Panc1 (cell line): Measurements from ENCODE around the gene CDC42BPA.

Experiments
- CTCF ChIP-seq: fragments of 450-650 bp; IDR thresholded peaks from 2 replicates; pipeline ENCODE4 v1.5.1; 2017; ENCODE audit warnings: mild to moderate bottlenecking
- TF ChIP-seq, protein P1 (sequence below), 2 experiments: IDR thresholded peaks; 2 replicates each; pipeline ENCODE4 v1.6.1; 2011 to 2012; ENCODE audit warnings: low read depth in 2 of 2, control low read depth in 1 of 2, low read length in 1 of 2, mild to moderate bottlenecking in 1 of 2, moderate library complexity in 1 of 2; ENCODE audit not compliant: insufficient read depth in 1 of 2

DNA sequence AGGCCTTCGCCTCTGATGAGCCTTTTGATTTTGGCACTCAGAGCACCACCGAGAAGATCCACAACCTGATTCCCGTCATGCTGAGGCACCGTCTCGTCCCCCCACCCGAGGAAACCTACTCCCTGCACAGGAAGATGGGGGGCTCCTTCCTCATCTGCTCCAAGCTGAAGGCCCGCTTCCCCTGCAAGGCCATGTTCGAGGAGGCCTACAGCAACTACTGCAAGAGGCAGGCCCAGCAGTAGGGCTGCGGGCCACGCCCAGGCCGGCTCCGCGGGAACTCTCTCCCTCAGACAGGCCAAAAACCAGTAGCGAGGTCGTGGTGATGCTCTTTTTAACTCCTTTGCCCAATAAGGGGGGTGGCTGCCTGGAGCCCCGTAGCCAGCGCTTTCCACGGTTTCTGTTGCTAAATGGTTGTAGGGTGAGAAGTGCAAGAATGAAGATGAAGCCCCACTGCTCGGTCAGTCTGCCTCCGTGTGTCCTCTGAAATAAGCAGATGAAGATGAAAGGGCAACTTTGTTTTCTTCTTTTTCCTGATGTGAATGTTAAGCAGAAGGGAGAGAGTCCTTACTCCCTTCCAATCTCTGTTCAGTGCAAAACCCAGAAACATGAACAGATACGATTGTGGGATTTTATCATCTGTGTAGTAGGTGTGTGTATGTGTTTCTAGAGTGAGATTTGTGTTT is 331.7 kb downstream of the CDC42BPA start:
- TF ChIP-seq CTCF: no peak
- TF ChIP-seq, protein P1, sequence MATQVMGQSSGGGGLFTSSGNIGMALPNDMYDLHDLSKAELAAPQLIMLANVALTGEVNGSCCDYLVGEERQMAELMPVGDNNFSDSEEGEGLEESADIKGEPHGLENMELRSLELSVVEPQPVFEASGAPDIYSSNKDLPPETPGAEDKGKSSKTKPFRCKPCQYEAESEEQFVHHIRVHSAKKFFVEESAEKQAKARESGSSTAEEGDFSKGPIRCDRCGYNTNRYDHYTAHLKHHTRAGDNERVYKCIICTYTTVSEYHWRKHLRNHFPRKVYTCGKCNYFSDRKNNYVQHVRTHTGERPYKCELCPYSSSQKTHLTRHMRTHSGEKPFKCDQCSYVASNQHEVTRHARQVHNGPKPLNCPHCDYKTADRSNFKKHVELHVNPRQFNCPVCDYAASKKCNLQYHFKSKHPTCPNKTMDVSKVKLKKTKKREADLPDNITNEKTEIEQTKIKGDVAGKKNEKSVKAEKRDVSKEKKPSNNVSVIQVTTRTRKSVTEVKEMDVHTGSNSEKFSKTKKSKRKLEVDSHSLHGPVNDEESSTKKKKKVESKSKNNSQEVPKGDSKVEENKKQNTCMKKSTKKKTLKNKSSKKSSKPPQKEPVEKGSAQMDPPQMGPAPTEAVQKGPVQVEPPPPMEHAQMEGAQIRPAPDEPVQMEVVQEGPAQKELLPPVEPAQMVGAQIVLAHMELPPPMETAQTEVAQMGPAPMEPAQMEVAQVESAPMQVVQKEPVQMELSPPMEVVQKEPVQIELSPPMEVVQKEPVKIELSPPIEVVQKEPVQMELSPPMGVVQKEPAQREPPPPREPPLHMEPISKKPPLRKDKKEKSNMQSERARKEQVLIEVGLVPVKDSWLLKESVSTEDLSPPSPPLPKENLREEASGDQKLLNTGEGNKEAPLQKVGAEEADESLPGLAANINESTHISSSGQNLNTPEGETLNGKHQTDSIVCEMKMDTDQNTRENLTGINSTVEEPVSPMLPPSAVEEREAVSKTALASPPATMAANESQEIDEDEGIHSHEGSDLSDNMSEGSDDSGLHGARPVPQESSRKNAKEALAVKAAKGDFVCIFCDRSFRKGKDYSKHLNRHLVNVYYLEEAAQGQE (IDR thresholded peaks at IDR 0.05; ENCODE audit: insufficient read depth in 1 of 2, low read depth in 2 of 2, low read length in 1 of 2): no peak
